ENCODE measurements around the gene POLE.

POLE gene

DNA sequence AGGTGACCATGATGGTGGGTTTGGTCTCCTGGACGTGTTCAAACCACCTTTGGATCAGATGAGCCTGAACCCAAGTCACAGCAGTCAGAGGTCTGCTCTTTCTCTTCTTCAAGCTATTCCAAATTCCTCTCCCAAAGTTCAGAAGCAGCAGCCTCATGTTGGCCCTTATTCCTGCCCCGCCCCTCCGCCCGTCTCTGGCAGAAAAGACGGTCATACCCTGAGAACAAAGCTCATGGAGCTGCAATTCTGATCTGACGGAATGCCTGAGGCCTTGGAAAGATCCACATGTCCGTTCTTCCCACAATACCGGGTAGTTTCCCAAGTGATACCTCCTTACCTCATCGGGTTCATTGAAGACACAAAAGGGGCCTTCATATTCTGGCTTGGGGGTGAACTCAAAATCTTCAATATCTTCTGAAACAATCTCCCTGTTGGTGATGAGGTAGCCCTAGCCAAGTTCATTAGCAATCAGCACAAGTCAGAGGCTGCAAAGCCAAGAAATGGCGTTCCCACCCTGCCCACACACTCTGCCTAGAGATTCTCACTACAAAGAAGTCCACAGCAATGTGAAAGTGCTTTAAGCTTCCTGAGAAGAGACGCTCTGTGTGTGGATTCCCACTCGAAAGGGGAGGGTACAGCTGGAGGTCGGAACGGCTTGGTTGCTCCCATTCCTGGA, 11.2 kb downstream of the POLE start:
- DNase-seq (ENCODE audit: low spot score) = no peak

DNA sequence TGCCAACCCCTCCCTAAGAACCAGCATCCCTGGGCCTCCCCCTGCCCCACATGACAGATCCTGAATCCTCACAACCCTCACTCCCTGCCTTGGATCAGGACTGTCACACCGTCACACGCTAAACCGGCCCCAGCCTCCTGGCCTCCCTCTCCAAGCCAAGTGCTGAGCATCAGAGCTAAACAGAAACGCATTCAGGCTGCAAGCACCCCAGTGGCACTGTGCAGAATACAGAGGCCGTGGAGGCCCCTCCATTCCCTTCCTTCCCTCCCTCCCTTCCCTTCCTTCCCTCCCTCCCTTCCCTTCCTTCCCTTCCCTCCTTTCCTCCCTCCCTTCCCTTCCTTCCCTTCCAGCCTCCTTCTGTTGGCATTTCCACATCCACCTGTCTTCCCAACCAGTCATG, 12.6 kb downstream of the POLE start:
- no peak for DNase-seq (ENCODE audit: low spot score)

DNA sequence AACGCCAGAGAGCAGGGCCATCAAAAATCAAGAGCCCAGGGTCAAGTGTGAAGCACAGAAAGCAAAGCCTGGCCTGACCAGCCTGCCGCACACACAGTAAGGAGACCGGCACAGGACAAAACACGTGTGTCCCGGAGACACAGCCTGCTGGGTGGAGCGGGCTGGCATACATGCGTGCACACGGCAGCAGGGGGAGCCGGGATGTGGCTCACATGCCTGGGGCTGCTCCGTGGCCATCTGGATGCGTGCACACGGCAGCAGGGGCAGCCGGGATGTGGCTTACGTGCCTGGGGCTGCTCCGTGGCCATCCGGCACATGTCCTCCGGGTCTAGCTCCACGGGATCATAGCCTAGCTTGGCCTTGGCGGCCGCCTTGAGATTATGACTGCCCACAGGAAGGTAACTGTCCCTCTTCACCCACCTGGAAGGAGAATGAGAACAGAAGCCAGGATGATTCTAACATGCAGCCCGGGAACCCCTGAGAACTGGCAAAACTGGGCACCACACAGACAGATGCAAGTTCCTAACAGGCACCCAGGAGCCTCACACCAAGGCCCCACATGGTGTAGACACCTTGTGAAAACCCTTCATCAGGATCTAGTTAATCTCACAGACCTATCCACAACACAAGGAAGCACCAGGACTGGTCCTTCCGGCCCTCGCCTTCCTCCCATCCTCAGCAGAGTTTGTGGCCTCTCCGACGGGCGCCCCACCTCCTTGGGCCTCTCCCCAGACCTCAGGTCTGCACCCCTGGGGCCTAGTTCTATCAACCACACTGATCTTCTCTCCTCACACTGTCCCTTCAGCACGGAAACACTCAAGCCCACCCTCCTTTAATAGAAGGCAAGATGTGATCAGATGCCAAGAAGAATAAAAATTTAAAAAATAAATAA, 13.6 kb downstream of the POLE start:
- no peak for DNase-seq (ENCODE audit: low spot score)

DNA sequence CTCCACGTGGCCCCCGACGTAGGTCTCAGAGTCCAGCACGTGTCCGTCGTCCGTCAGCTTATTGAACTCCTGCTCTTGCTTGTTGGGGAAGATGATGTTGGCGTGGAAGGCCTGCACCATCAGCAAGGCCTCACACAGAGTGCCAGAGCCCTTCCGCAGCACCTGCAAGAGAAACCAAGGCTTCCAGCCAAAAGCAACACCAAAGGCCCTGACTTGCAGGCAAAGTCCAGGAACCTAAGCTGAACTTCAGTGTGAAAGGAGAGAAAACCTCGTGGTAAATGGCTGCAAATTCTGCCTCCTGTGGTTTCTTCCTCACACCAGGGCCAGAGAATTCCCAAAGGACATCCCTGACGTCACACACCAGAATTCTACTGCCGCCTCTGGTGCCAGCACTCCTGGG, 14.5 kb downstream of the POLE start:
- DNase-seq (ENCODE audit: low spot score) = no peak

- DNase-seq (ENCODE audit: low spot score) = no peak
Observed at GRCh38 chr12:132672116-132672515, 15.0 kb downstream of the POLE start.

GRCh38 chr12:132669166-132669879, 17.8 kb downstream of the POLE start:
- DNase-seq (ENCODE audit: low spot score) = no peak

DNA sequence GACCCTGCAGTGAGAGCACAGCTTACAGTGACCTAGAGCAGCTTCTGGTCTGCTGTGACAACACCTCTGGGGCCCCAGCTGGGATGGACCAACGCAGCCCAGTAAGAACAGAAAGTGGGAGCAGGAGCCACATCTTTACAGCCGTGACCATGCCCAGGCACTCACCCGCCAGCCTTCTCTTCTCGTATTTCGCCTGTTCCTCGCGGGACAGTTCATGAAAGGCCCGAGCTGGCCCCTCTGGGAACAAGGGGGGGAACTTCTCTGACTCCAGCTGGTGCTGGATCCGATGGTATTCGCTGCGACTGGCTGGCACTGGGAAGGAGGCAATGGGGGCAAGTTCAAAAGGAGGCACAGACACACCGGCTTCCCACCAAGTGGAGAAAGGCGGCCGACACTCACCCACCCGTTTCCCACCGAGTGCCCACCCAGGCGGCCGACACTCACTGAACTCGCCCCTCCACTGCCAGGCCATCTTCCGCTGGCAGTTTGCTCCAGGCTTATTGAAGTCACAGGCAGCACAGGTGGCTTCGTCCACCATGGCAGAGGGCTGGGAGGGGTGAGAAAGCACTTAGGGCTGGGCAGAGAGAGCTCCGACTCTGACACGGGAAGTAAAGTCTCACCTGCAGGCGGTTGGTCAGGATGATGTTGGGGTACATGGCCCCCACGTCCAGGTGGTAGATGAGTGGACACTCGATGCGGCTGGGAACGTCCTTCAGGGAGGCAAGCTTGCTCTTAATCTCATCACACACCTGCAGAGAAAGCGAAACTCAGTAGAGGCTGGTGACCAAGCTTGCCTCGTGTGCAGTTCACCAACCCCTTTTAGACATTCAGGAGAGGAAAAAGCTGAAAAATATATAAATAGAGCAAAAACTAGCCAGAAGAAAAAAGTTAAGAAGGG, 18.7 kb downstream of the POLE start:
- no peak for DNase-seq (ENCODE audit: low spot score)

DNA sequence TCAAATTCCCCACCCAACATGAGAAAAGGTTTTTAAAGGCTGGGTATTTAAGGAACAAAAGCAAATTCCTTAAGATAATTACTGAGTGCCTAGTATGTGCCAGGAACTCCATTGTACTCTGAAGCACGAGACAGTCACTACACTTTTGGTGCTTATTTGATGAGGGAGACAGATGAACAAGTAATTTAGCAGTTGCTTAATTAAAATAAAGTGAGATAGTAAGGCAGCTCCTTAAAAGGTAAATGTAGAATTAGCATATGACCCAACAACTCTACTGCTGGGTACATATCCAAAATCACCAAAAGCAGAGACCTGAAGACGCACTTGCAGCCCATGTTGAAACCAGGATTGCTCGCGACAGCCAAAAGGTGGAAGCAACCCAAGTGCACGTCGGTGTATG, 21.3 kb downstream of the POLE start:
- no peak for DNase-seq (ENCODE audit: low spot score)

DNA sequence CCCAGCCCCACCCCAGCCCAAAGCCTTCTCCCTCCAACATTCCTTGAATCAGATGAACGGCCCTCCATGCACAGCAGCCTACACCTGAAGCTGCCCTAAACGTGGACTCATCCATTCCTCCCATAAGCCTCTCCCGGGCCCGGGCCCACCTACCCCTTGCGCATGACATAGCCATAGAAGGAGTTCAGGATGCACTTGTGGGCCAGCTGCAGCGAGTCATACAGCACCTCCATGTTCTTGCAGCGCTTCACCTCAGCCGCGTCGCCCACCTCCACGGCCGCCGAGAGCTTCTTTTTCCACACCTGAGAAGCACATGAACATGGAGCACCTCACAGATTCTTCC, 22.0 kb downstream of the POLE start:
- DNase-seq (ENCODE audit: low spot score) = no peak

DNA sequence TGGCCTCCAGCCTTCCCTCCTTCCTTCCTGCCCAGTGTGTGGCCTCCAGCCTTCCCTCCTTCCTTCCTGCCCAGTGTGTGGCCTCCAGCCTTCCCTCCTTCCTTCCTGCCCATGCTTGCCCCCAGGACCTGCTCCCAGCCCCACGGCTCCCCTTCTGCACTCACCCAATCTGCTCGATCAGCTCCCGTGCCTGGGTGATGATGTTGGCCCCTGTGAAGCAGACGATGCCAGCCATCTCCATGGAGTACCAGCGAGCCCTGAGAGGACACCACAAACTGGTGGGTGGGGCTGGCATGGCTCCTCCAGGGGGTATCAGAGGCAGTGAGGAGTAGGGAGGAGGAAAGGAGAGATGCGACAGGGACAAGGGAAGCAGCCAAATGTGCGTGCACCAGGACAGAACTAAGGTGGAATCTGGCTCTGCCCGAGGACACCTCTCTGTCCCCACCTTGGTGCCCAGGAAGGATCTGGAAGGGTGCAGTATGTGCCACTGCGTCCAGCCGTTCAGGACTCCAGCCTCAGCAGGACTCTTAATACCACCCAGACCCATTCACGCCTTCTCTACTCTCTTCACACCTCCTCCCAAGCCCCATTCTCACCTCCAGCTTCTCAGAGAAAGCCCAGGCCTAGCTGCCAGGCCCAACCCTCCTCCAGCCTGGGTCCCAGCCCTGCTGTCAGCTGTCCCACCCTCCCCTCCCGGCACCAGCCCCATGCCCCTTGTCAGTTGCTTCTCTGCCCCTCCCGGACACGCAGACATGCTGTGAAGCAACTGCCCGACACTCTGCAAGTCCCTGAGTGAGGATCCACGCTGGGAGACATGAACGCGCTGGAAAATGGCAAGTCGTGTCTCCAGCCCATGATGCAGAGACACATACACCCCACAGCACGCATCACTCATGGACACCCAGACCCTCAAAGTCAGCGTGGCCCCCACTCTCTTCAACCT, 22.7 kb downstream of the POLE start:
- DNase-seq (ENCODE audit: low spot score) = no peak

DNA sequence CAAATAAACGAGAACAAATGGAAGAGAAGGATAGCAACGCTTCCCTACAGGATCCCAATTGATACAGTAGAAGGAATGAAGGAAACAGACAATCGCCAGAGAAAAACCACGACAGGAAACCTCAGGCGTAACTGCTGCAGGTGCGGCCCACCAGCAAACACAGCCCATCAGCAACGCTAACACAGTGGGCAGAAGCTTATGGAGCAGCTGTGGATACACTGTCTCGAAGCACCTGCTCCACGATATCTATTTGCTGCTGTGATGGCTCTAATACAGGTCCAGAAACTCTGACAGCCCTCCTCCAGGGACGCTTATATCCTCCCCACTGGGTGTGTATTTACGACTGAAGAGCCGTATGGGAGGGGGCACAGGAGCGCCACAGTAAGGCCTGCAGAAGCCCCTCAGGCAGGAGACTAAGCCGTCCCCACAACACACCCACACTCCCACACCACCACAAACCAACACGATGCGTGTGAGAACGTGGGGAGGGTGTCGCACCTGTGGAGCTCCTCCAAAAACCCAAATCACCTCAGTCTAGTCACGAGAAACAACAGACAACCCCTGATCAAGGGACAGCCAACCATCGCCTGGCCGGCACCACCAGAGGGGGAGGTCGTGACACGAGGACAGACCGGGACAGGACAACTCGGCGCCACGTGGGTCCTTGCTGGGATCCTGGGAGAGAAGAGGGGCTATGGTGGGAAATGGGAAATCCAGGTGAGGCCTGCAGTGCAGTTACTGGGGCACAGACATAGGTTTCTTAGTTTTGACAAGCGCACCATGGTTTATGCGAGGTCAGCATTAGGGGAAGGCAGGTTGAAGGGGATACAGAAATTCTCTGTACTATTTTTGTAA, 24.0 kb downstream of the POLE start:
- no peak for DNase-seq (ENCODE audit: low spot score)

DNA sequence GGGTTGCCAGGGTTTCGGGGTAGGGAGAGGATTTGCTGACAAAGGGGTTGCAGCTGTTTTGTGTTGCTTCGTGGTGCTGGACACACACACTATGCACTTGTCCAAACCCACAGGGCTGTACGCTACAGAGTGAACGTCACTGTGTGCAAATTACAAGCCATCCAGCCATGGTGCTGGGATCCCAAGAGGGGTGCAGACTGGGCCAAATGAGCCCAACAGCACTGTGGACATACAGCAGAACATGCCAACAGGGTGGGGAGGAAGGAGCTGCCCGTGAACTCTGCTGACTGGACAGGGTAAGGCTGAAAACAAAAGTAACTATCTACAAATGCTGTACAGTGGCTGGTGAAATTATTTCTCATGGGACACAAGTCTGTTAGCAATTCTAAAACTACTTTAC, 25.2 kb downstream of the POLE start:
- DNase-seq (ENCODE audit: low spot score) = no peak

DNA sequence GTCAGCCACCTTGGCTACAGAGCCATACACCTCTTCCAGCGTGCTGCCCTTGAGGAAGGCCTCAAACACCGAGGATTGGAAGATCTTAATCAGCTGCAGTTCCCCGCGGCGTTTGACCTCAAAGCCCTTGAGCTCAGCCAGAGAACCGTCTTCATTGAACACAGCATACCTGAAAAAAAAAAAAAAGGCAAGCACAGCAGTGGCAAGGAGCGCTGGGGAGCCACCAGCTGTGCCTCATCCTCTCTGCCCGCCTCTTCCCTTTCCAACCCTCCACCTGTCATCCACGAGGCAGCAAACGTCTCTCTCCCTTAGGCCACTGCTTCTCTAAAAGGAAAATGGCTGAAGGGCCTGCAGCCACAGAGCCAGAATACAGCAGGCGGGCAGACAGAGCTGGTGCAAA, 26.1 kb downstream of the POLE start:
- DNase-seq (ENCODE audit: low spot score) = no peak

DNA sequence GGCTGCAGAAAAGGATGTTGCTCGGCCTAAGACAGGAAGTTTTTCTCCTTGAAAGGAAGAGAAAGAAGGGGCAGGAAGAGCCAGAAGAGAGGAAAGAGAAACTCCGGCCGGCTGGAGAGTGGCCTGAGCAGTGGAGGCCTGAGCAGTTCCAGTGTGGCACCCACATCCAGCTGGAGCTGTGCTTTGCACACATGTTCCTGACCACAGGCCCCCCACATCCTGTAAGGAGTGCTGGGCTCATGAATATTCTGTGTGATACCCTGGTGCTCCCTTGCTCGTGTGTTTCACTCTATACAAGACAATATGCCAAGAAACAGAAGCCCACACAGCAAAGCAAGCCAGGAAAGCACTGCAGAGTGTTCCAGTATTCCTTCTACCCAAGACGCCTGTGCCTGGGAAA, 27.1 kb downstream of the POLE start:
- DNase-seq (ENCODE audit: low spot score) = no peak

DNA sequence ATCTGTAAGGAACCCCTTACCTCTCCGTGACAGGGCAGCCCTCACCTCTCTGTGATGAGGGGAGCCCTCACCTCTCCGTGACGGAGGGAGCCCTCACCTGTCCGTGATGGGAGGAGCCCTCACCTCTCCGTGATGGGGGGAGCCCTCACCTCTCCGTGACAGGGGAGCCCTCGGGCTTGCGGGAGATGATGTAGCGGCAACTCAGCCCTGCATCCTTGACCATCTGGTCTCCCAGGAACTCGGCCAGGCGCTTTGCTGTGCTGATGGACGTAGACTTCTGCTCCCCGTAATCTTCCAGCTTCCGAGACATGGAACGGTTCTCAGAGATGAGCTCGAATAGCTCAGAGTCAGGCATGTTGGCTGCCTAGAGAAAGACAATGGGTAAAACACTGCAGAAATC, 28.0 kb downstream of the POLE start:
- DNase-seq (ENCODE audit: low spot score) = no peak

DNA sequence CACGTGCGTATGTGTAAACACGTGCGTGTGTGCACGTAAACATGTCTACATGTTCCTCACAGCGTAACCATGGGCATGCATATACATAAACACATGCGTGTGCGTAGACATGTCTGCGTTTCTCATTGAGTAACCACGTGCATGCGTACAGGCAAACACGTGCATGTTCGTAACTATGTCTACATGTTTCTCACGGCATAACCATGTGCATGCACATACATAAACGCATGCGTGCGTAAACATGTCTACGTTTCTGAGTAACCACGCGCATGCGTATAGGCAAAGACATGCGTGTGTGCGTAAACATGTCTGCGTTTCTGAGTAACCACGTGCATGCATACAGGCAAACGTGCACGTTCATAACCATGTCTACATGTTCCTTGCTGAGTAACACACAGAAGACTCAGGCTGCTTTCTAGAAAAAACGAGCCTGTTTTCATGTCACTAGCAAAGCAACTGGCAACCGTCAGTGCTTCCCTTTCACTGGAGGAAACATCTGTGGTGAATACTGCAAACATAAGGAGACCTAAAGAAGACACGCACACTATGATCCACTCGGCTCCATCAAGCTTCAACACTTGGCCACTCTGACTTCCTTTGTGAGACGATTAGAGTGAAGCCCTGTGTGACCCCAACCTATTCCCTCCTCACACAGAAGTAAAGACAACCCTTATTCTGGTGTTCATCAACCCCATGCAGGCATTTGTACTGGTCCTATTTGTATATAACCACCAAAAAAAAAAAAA, 28.8 kb downstream of the POLE start:
- no peak for DNase-seq (ENCODE audit: low spot score)

DNA sequence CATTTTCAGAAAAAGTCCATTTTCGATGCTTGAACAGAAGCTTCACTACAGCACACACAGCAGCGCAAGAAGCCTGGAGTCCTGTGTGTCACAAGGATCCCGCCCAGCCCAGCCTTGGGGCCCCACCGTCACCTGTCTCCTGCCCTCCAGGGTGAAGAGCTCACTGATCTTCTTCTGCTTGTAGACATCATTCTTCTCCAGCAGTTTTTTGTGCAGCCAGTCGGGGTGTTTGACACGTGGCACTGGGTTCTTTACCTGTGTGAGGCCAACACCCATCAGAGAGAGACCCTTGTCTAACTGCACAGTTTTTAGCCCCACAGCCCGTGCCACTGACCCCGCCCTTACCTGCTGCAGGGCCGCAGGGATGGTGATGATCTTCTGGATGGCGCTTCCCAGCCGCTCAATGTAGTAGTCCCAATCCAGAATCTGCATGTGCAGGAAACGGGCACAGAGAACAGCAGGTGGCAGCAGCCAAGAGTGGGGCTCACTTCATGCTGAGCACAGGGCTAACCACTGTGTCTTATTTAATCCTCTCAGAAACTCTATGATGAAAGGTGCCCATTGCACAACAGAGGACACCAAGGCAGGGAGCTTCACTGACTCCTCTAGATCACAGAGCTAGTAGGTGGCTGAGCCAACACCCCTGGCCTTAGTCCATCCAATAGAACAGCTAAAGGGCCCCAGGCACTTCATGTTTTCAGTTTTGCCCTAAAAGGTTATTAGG, 30.0 kb downstream of the POLE start:
- no peak for DNase-seq (ENCODE audit: low spot score)

DNA sequence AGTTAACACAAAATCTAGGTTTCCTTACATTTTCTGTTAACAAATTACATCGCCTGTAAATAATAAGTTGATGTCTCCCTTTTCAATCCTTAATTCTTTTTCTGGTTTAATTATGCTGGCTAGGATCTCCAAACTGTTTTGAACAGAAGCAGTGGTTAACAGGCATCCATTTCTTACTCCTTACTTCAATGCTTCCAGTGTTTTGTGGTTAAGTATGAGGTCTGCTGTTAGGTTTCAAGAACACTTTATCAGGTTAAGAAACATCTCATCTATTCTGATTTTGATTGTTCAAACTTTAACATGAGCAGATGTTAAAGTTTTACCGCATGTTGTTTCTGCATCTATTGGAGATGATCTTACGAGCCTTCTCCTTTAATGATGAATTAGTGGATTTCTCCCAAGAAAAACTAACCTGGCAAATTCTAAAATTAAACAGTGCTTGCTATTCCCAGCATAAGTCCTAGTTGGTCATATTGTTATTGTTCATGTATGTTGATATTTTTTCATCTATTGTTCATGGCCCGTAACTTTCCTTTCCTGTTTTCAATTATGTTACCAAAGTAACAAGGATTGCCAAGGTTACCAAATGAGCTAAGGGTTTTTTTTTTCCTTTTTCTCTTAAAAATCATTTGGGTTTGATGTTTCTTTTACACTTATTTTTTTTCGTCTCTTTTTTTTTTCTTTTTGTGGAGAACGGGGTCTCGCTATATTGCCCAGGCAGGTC, 33.4 kb downstream of the POLE start:
- DNase-seq (ENCODE audit: low spot score) = no peak

All from putamen (tissue), 1 donor.